ENCODE data around the gene FTO.

FTO gene

GRCh38 chr16:53891409-53892139 is 187.6 kb downstream of the FTO start:
- no peak for TF ChIP-seq CTCF (IDR thresholded peaks at IDR 0.05; ENCODE audit: control insufficient read depth, insufficient read depth, low read depth, low read length, missing control alignments)
- no peak overlapping the region for H3K4me3 ChIP-seq (ENCODE audit: control insufficient read depth, low read depth, low read length)
- no peak for DNase-seq (ENCODE audit: low read depth)

DNA sequence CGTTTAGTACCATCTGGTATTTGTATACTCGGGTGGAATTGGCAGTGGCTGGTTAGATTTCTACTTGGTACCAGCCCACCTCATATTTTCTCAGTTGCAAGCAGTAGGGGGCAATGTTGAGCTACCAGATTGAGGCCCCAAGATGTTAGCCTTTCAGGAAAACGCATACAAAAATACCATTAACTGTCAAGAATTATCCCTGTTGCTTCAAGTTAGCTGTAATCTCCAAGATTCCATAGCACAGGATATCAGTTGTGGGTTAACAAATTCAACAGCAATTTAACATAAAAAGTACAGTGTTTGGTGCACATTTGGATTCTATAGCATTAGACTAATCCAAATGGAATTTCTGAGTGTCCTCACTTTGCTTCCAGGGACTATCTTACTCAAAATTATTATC is 188.2 kb downstream of the FTO start:
- peak; percentile 42 for DNase-seq (ENCODE audit: low read depth)

DNA sequence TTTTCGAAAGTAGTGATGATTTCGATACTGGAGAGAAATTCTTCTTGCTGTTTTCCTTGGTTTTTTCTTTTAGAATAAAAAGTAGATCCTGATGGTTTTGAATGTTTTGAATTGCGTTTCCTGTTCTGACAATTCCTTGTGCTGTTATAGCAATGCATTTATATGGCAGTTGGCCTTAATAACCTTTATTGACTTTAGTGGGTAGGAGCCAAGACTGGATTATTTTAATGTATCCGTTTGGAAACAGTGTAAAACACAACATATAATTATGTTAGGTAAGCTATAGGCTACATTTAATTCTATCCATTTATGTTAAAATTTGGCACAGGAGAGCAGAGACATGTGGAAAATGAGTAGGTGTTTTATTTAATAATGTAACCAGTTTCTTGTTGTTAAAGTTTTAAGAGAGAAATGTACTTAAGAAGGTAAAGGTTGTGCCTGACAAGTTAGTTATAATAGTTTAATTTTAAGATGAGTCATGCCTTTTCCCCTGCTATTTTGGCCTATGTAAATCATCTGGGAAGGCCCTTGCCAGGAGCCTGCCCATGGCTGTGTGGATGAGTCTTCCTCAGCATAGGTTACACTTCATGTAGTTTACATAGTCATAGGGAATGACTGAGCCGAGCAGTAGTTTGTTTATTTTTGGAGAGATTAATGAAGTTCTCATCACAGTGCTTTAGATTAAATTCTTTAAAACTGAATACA is 189.9 kb downstream of the FTO start:
- no peak overlapping the region for H3K4me3 ChIP-seq (ENCODE audit: control insufficient read depth, low read depth, low read length)
- TF ChIP-seq CTCF (IDR thresholded peaks at IDR 0.05; ENCODE audit: control insufficient read depth, insufficient read depth, low read depth, low read length, missing control alignments): no peak
- DNase-seq (ENCODE audit: low read depth): peak; percentile 21

More for the DNA sequence above, 188.2 kb downstream of the FTO start:
- peak; percentile 72 for TF ChIP-seq CTCF (IDR thresholded peaks at IDR 0.05; ENCODE audit: control insufficient read depth, insufficient read depth, low read depth, low read length, missing control alignments)
- H3K4me3 ChIP-seq (ENCODE audit: control insufficient read depth, low read depth, low read length): no peak overlapping the region

DNA sequence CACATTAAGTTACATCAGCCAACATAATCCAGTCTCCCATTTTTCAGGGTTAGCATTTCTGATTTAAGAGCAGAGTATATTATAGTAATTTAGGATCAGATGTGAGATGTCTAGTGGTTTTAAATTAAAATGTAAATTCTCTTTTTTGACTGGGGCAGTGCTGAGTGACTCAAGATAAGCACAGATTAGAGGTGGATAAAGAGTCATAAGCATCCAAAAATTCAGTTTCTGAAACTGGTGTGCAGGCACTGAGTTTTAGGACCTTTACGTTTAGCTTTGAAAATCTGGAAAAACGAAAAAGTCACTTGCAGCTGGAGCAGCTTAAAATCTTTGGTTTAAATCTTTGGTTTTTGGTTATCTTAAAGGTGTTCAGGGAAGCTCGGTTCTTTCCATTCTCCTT is 190.7 kb downstream of the FTO start:
- no peak overlapping the region for H3K4me3 ChIP-seq (ENCODE audit: control insufficient read depth, low read depth, low read length)
- TF ChIP-seq CTCF (IDR thresholded peaks at IDR 0.05; ENCODE audit: control insufficient read depth, insufficient read depth, low read depth, low read length, missing control alignments): no peak
- DNase-seq (ENCODE audit: low read depth): no peak

DNA sequence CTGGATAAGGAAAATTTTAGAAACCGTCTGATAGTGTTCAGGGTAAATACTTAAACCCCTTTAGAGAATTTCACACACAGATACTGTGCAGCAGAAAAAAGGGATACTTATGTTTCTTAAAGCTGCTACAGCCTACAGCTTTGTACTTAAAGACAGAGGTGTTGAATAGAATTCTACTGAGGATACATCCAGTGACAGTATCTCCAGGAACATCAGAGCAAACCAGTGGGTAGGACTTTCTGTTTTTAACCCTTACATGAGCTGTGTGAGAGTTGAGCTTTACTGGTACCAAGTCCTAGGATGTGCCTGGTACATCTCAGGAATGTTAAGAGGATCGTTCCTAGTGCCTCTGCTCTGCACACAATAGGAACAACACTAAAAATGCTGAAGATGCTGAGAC is 191.5 kb downstream of the FTO start:
- no peak for DNase-seq (ENCODE audit: low read depth)
- no peak for TF ChIP-seq CTCF (IDR thresholded peaks at IDR 0.05; ENCODE audit: control insufficient read depth, insufficient read depth, low read depth, low read length, missing control alignments)
- no peak overlapping the region for H3K4me3 ChIP-seq (ENCODE audit: control insufficient read depth, low read depth, low read length)

- no peak overlapping the region for H3K4me3 ChIP-seq (ENCODE audit: control insufficient read depth, low read depth, low read length)
- no peak for DNase-seq (ENCODE audit: low read depth)
- no peak for TF ChIP-seq CTCF (IDR thresholded peaks at IDR 0.05; ENCODE audit: control insufficient read depth, insufficient read depth, low read depth, low read length, missing control alignments)
These were observed 191.9 kb downstream of the FTO start for GRCh38 chr16:53895851-53896250.

All from AG09309 (cell line).